ENCODE data around the gene ATP9A.
"Not testable (repeated sequence)": the region's sequence is repeated elsewhere in the genome, so short reads cannot be mapped to it uniquely, and the experiment has no call there.

DNA sequence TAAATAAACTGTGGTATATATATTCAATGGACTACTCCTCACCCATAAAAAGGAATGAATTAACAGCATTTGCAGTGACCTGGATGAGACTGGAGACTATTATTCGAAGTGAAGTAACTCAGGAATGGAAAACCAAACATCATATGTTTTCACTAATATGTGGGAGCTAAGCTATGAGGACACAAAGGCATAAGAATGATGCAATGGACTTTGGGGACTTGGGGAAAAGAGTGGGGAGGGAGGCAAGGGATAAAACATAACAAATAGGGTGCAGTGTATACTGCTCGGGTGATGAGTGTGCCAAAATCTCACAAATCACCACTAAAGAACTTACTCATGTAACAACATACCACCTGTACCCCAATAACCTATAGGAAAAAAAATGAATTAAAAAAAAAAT, 45.2 kb downstream of the ATP9A start:
- TF ChIP-seq EZH2 (IDR thresholded peaks at IDR 0.05); POLR2AphosphoS5 (IDR thresholded peaks at IDR 0.05; ENCODE audit: borderline replicate concordance, low read depth, low read length); FOXP2 (optimal IDR thresholded peaks at IDR 0.05; ENCODE audit: control extremely low read depth, extremely low read length, insufficient read depth): not testable (repeated sequence)

Data from SK-N-MC (cell line).